ENCODE results near the gene CRABP2.

- TF ChIP-seq, protein P1, sequence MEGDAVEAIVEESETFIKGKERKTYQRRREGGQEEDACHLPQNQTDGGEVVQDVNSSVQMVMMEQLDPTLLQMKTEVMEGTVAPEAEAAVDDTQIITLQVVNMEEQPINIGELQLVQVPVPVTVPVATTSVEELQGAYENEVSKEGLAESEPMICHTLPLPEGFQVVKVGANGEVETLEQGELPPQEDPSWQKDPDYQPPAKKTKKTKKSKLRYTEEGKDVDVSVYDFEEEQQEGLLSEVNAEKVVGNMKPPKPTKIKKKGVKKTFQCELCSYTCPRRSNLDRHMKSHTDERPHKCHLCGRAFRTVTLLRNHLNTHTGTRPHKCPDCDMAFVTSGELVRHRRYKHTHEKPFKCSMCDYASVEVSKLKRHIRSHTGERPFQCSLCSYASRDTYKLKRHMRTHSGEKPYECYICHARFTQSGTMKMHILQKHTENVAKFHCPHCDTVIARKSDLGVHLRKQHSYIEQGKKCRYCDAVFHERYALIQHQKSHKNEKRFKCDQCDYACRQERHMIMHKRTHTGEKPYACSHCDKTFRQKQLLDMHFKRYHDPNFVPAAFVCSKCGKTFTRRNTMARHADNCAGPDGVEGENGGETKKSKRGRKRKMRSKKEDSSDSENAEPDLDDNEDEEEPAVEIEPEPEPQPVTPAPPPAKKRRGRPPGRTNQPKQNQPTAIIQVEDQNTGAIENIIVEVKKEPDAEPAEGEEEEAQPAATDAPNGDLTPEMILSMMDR (conservative IDR thresholded peaks at IDR 0.05): no peak
- no peak for TF ChIP-seq ZFX (IDR thresholded peaks at IDR 0.05)
Observed at GRCh38 chr1:156727926-156728598, 22.7 kb upstream of the CRABP2 start, which contains the start of gene METTL25B.
